HEK293 (cell line): ENCODE data around the gene CNOT9.
A peak's percentile ranks its signal among the peaks of the same experiment; 100 is the strongest.
"Not testable (repeated sequence)": the region's sequence is repeated elsewhere in the genome, so short reads cannot be mapped to it uniquely, and the experiment has no call there.

Source experiments
- CTCF ChIA-PET: fragments of 350-600 bp; formaldehyde crosslinking; extraction: SDS; loops from one replicate; lab custom pipeline; 2021; ENCODE audit warnings: antibody characterized with exemption; lab: Yijun Ruan, JAX
- POLR2A ChIA-PET: fragments of 300-600 bp; formaldehyde crosslinking; extraction: SDS; loops from one replicate; lab custom pipeline; 2020; ENCODE audit warnings: antibody characterized with exemption, inconsistent platforms; lab: Yijun Ruan, JAX
- H3K27ac ChIP-seq: fragments of 200-500 bp; sonication (Bioruptor generic); 2 replicates; pipeline ENCODE4 v1.5.1; 2014; ENCODE audit warnings: low read depth, low read length, control low read depth, inconsistent platforms; ENCODE audit errors: extremely low read depth
- H3K36me3 ChIP-seq, 2 experiments: fragments of 200-500 bp in 1 of 2; sonication (Bioruptor generic) in 1 of 2; 1 replicate in 1 of 2; 2 replicates in 1 of 2; pipeline ENCODE4 v1.5.1; 2014 to 2017; ENCODE audit warnings: inconsistent platforms in 2 of 2, low read length in 2 of 2; ENCODE audit not compliant: control insufficient read depth in 2 of 2, insufficient read depth in 1 of 2
- H3K4me1 ChIP-seq: fragments of 200-500 bp; sonication (Bioruptor generic); 2 replicates; pipeline ENCODE4 v1.5.1; 2014; ENCODE audit warnings: mild to moderate bottlenecking, low read length, inconsistent platforms; ENCODE audit not compliant: control insufficient read depth, insufficient read depth
- H3K4me3 ChIP-seq: 2 replicates; pipeline ENCODE4 v1.5.1; 2011; ENCODE audit warnings: low read depth, mild to moderate bottlenecking, control low read depth, low read length, moderate library complexity
- H3K9me3 ChIP-seq: fragments of 200-500 bp; sonication (Bioruptor generic); 2 replicates; pipeline ENCODE4 v1.5.1; 2014; ENCODE audit warnings: low read depth, low read length, inconsistent platforms; ENCODE audit not compliant: control insufficient read depth, insufficient read depth
- KLF10 ChIP-seq: fragments of 450-650 bp; IDR thresholded peaks from 2 replicates; pipeline ENCODE4 v1.5.1; 2018; ENCODE audit warnings: missing biosample characterization, mild to moderate bottlenecking, missing genetic modification characterization
- KLF16 ChIP-seq: fragments of 450-650 bp; formaldehyde crosslinking; IDR thresholded peaks from 2 replicates; pipeline ENCODE4 v1.5.1; 2017; ENCODE audit warnings: missing biosample characterization, missing genetic modification characterization
- ZNF146 ChIP-seq: fragments of 450-650 bp; formaldehyde crosslinking; IDR thresholded peaks from 2 replicates; pipeline ENCODE4 v1.5.1; 2016; ENCODE audit warnings: missing biosample characterization, missing genetic modification characterization
- ZNF155 ChIP-seq: fragments of 450-650 bp; formaldehyde crosslinking; IDR thresholded peaks from 2 replicates; pipeline ENCODE4 v1.5.1; 2016; ENCODE audit warnings: missing biosample characterization, missing genetic modification characterization
- ZNF341 ChIP-seq: fragments of 450-650 bp; formaldehyde crosslinking; IDR thresholded peaks from 2 replicates; pipeline ENCODE4; 2016; ENCODE audit warnings: low read depth, missing biosample characterization, missing genetic modification characterization
- ZNF350 ChIP-seq: fragments of 450-650 bp; formaldehyde crosslinking; IDR thresholded peaks from 2 replicates; pipeline ENCODE4 v1.5.0; 2017; ENCODE audit warnings: missing biosample characterization, mild to moderate bottlenecking, missing genetic modification characterization
- ZNF555 ChIP-seq: fragments of 450-650 bp; formaldehyde crosslinking; conservative IDR thresholded peaks from 2 replicates; pipeline ENCODE4 v1.5.1; 2017; ENCODE audit warnings: missing biosample characterization, mild to moderate bottlenecking, missing genetic modification characterization, inconsistent platforms
- ZNF658 ChIP-seq: fragments of 450-650 bp; formaldehyde crosslinking; IDR thresholded peaks from 2 replicates; pipeline ENCODE4; 2016; ENCODE audit warnings: missing biosample characterization, missing genetic modification characterization
- ZNF785 ChIP-seq: fragments of 450-650 bp; formaldehyde crosslinking; IDR thresholded peaks from 2 replicates; pipeline ENCODE4 v1.5.1; 2016; ENCODE audit warnings: missing biosample characterization, missing genetic modification characterization
- TF ChIP-seq, protein P1 (sequence below): fragments of 450-650 bp; formaldehyde crosslinking; IDR thresholded peaks from 2 replicates; pipeline ENCODE4 v1.5.1; 2016; ENCODE audit warnings: missing biosample characterization, missing genetic modification characterization
- TF ChIP-seq, protein P2 (sequence below): fragments of 450-650 bp; formaldehyde crosslinking; IDR thresholded peaks from 2 replicates; pipeline ENCODE4 v1.5.1; 2016; ENCODE audit warnings: missing biosample characterization, missing genetic modification characterization
- TF ChIP-seq, protein P3 (sequence below): fragments of 450-650 bp; formaldehyde crosslinking; IDR thresholded peaks from 2 replicates; pipeline ENCODE4 v1.5.1; 2017; ENCODE audit warnings: missing biosample characterization, missing genetic modification characterization
- TF ChIP-seq, protein P4 (sequence below): fragments of 450-650 bp; formaldehyde crosslinking; IDR thresholded peaks from 2 replicates; pipeline ENCODE4 v1.5.1; 2016; ENCODE audit warnings: missing biosample characterization, missing genetic modification characterization
- TF ChIP-seq, protein P5 (sequence below): fragments of 450-650 bp; formaldehyde crosslinking; IDR thresholded peaks from 2 replicates; pipeline ENCODE4 v1.5.1; 2016; ENCODE audit warnings: missing biosample characterization, missing genetic modification characterization

The CNOT9 gene

DNA sequence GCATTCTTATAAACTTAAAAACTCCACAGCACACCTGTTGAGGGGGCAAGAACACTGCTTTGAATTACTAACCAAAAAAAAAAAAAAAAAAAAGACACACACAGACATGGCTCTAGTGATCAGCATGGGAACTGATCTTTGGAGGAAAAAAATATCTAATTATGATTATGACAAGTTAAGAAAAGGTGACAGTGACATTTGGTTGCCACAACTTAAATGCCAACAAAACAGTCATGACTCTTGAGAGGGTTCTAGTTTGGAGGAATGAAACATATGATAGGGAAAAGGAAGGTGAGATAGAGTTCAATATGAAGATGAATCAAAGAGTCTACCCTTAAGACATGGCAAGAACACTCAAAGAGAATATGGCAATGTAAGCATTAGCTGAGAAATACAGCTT lies 21.1 kb upstream of the CNOT9 start (continued):
- no peak for TF ChIP-seq KLF16

DNA sequence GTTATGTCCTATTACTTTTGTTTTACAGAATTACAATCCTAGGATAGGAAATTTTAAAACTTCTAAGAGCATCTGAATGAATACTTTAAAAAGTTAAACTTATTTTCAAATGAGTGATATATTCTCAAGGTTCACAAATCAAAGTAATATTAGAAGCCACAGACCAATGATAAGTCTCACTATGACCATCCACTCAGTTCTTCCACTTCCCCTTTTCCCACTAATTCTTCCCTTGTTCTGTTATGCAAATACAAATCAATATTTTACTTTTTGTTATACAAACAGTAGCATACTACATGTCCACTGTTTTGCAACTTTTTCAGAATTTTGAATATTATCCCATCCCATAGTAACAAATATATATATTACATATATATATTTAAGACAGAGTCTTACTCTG lies 20.7 kb upstream of the CNOT9 start:
- CTCF ChIA-PET, result no interaction called here
- TF ChIP-seq ZNF658, result no peak
- TF ChIP-seq, protein P1, sequence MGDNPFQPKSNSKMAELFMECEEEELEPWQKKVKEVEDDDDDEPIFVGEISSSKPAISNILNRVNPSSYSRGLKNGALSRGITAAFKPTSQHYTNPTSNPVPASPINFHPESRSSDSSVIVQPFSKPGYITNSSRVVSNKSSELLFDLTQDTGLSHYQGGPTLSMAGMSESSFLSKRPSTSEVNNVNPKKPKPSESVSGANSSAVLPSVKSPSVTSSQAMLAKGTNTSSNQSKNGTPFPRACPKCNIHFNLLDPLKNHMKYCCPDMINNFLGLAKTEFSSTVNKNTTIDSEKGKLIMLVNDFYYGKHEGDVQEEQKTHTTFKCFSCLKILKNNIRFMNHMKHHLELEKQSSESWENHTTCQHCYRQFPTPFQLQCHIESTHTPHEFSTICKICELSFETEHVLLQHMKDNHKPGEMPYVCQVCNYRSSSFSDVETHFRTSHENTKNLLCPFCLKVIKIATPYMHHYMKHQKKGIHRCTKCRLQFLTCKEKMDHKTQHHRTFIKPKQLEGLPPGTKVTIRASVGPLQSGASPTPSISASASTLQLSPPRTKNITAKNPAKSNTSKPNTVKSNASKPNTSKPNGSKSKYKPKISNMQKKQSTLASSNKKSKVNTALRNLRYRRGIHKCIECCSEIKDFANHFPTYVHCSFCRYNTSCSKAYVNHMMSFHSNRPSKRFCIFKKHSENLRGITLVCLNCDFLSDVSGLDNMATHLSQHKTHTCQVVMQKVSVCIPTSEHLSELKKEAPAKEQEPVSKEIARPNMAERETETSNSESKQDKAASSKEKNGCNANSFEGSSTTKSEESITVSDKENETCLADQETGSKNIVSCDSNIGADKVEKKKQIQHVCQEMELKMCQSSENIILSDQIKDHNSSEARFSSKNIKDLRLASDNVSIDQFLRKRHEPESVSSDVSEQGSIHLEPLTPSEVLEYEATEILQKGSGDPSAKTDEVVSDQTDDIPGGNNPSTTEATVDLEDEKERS (tag by site-specific recombination), result no peak
- TF ChIP-seq, protein P2, sequence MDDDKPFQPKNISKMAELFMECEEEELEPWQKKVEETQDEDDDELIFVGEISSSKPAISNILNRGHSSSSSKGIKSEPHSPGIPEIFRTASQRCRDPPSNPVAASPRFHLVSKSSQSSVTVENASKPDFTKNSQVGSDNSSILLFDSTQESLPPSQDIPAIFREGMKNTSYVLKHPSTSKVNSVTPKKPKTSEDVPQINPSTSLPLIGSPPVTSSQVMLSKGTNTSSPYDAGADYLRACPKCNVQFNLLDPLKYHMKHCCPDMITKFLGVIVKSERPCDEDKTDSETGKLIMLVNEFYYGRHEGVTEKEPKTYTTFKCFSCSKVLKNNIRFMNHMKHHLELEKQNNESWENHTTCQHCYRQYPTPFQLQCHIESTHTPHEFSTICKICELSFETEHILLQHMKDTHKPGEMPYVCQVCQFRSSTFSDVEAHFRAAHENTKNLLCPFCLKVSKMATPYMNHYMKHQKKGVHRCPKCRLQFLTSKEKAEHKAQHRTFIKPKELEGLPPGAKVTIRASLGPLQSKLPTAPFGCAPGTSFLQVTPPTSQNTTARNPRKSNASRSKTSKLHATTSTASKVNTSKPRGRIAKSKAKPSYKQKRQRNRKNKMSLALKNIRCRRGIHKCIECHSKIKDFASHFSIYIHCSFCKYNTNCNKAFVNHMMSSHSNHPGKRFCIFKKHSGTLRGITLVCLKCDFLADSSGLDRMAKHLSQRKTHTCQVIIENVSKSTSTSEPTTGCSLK (tag by site-specific recombination), result no peak
- TF ChIP-seq, protein P3, sequence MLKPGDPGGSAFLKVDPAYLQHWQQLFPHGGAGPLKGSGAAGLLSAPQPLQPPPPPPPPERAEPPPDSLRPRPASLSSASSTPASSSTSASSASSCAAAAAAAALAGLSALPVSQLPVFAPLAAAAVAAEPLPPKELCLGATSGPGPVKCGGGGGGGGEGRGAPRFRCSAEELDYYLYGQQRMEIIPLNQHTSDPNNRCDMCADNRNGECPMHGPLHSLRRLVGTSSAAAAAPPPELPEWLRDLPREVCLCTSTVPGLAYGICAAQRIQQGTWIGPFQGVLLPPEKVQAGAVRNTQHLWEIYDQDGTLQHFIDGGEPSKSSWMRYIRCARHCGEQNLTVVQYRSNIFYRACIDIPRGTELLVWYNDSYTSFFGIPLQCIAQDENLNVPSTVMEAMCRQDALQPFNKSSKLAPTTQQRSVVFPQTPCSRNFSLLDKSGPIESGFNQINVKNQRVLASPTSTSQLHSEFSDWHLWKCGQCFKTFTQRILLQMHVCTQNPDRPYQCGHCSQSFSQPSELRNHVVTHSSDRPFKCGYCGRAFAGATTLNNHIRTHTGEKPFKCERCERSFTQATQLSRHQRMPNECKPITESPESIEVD (tag by site-specific recombination), result no peak
- no peak for TF ChIP-seq ZNF155 (tag by site-specific recombination)
- TF ChIP-seq ZNF341, result no peak
- no peak for TF ChIP-seq ZNF785 (tag by site-specific recombination)
- no peak for TF ChIP-seq KLF10 (tag by site-specific recombination)
- TF ChIP-seq, protein P4, sequence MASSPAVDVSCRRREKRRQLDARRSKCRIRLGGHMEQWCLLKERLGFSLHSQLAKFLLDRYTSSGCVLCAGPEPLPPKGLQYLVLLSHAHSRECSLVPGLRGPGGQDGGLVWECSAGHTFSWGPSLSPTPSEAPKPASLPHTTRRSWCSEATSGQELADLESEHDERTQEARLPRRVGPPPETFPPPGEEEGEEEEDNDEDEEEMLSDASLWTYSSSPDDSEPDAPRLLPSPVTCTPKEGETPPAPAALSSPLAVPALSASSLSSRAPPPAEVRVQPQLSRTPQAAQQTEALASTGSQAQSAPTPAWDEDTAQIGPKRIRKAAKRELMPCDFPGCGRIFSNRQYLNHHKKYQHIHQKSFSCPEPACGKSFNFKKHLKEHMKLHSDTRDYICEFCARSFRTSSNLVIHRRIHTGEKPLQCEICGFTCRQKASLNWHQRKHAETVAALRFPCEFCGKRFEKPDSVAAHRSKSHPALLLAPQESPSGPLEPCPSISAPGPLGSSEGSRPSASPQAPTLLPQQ (tag by site-specific recombination), result no peak
- no peak for TF ChIP-seq KLF16
- no peak for TF ChIP-seq ZNF146 (tag by site-specific recombination)
- no peak for TF ChIP-seq ZNF350
- TF ChIP-seq ZNF555 (tag by site-specific recombination), result no peak
- TF ChIP-seq, all 188 proteins: peak for 0
- H3K36me3 ChIP-seq, result peaks cover 71 to 80% of the 10 kb centered on the region in 2 experiments
- H3K9me3 ChIP-seq, result no peaks in the 10 kb centered on the region
- no peak overlapping the region for H3K4me3 ChIP-seq
- no peak overlapping the region for H3K27ac ChIP-seq
- no peaks in the 10 kb centered on the region for H3K4me1 ChIP-seq
- POLR2A ChIA-PET, result no interaction called here

DNA sequence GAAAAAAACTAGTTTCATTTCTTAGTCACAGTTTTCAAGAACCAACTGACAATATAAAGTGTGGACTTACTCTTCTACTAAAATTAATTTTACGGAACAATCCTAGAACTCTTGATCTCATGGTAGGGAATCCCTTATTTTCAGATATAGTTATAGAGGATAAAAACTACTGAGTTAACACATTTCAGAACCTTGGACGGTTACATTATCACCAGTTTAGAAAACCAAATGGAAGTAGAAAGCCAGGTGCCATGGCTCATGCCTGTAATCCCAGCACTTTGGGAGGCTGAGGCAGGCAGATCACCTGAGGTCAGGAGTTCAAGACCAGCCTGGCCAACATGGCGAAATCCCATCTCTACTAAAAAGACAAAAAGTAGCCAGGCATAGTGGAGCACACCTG lies 14.4 kb upstream of the CNOT9 start:
- H3K27ac ChIP-seq, H3K9me3 ChIP-seq: not testable (repeated sequence)
- TF ChIP-seq, protein P5, sequence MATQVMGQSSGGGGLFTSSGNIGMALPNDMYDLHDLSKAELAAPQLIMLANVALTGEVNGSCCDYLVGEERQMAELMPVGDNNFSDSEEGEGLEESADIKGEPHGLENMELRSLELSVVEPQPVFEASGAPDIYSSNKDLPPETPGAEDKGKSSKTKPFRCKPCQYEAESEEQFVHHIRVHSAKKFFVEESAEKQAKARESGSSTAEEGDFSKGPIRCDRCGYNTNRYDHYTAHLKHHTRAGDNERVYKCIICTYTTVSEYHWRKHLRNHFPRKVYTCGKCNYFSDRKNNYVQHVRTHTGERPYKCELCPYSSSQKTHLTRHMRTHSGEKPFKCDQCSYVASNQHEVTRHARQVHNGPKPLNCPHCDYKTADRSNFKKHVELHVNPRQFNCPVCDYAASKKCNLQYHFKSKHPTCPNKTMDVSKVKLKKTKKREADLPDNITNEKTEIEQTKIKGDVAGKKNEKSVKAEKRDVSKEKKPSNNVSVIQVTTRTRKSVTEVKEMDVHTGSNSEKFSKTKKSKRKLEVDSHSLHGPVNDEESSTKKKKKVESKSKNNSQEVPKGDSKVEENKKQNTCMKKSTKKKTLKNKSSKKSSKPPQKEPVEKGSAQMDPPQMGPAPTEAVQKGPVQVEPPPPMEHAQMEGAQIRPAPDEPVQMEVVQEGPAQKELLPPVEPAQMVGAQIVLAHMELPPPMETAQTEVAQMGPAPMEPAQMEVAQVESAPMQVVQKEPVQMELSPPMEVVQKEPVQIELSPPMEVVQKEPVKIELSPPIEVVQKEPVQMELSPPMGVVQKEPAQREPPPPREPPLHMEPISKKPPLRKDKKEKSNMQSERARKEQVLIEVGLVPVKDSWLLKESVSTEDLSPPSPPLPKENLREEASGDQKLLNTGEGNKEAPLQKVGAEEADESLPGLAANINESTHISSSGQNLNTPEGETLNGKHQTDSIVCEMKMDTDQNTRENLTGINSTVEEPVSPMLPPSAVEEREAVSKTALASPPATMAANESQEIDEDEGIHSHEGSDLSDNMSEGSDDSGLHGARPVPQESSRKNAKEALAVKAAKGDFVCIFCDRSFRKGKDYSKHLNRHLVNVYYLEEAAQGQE (tag by site-specific recombination), result peak; percentile 64
- TF ChIP-seq, all 188 proteins: peak for 1; not testable (repeated sequence) for 187
- H3K4me3 ChIP-seq, H3K4me1 ChIP-seq, POLR2A ChIA-PET, CTCF ChIA-PET: not testable (repeated sequence)
- peaks cover 62 to 80% of the 10 kb centered on the region in 2 experiments for H3K36me3 ChIP-seq
